ENCODE data around the gene TBC1D32. TPM values are rescaled to one million over a fixed set of nuclear protein-coding genes. Genes with fewer than 3 reads are reported as not detected.
"Not testable (repeated sequence)": the region's sequence is repeated elsewhere in the genome, so short reads cannot be mapped to it uniquely, and the experiment has no call there.

Gene TBC1D32
- total RNA-seq, 1 experiment from 2014 or later = 5.4 TPM

DNA sequence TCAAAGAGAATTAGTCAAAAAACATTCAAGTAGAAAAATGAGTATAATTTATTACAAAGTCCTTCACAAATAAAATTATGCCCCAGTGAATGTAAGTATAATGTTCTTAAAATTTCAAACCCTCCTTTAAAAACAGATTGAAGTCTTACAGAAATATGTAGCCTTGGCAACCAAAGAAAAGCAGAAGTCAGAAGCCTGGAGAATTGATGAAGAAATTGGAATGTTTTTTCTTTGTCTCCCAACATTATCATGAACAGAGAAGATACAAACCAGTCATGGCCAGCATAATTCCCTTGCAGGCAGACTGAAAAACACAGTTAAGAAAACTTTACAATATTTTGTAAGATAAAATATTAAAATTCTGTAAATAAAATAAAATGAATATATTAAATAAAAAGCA lies 221.9 kb downstream of the TBC1D32 start:
- DNase-seq (ENCODE audit: low read depth) = no peak

DNA sequence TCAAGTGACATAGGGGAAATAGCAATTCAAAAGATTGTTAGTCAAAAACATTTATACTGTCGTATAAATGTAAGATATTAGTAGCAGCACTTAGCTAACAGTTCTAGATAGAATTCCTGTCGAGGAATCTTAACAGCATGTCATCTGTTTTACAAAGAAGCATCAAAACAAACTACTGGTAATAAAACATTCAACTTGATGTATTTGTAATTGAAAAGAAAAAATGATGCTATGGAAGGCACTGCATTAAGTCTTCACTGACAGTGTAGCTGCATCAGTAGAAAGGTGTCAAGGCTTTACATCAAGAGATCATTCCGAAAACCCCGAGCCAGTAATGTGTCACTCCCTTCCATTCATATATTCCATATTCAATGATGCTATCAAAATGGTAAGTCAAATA lies 223.5 kb downstream of the TBC1D32 start:
- DNase-seq (ENCODE audit: low read depth) = no peak

DNA sequence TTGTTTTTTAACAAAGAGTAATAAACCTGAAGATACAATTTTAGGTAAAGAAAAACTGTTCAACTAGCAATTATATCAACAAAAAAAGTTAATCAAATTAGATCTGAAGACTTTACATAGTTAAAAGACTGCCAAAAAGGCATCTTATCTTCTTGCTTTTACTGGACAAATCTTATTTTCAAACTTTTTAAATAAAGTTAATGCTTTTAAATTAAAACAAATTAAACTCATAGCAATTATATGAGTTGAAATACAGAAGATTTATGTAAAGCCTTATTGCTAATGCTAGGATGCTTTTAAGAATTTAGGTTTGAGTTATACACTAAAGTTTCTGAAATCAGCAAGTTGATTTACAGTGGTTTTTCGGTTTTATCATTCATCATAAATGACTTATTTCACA lies 227.3 kb downstream of the TBC1D32 start:
- no peak for DNase-seq (ENCODE audit: low read depth)

- DNase-seq (ENCODE audit: low read depth) = no peak
These were observed 228.8 kb downstream of the TBC1D32 start for GRCh38 chr6:121105461-121105860.

- DNase-seq (ENCODE audit: low read depth) = no peak
These were observed 240.4 kb downstream of the TBC1D32 start for GRCh38 chr6:121093928-121094327.

DNA sequence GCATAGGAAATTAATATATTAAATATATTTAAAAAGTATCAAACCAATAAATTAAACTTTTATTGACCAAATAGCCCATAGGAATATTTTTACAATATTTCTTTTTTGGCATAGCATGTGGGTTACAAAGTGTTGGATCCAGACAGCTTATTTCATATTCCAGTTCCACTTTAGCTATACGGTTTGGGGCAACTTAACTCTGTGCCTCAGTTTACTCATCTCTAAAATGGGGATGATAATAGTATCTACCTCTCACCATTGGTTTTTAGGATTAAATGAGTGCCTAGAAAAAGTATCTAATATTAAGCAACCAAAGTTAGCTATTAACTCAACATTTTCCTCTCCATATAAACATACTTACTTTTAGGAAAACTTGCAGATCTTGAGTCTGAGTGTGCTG lies 243.8 kb downstream of the TBC1D32 start:
- DNase-seq (ENCODE audit: low read depth) = no peak

DNA sequence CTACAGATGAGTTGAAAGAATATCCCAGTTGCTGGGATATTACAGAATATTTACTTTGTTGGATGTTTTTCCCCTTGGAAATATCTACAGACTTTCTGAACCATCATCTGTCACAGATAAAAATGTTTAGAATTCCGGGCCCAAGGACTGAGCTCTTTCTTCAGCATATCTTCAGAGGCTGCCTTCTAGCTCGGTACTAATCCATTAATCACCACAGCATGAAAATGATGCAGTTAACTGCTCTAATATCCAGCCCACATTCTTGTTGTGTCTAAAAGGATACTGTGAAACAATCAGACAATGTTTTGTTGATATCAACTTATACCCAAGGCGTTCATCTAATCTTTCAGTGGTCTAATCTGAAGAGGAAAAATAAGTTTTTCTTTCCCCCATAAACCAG lies 247.4 kb downstream of the TBC1D32 start:
- no peak for DNase-seq (ENCODE audit: low read depth)

DNA sequence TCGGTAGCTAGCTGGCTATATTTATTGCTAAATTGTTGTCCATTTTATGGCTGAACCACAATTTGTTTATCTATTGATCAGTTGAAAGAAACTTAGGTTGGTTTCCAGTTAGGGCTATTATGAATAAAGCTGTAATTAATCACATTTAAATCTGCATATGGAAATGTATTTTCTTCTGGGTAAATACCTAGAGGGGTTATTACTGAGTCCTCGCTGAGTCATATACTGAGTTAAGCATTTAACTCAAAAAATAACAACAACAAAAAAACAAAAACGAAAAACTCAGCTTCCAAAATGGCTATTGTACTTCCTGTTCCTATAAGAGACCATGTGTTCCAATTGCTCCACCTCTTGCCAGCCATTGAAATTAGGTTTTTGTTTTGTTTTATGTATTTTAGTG lies 258.2 kb downstream of the TBC1D32 start:
- DNase-seq (ENCODE audit: low read depth) = no peak

GRCh38 chr6:121068749-121069148 lies 265.5 kb downstream of the TBC1D32 start:
- DNase-seq (ENCODE audit: low read depth) = not testable (repeated sequence)

DNA sequence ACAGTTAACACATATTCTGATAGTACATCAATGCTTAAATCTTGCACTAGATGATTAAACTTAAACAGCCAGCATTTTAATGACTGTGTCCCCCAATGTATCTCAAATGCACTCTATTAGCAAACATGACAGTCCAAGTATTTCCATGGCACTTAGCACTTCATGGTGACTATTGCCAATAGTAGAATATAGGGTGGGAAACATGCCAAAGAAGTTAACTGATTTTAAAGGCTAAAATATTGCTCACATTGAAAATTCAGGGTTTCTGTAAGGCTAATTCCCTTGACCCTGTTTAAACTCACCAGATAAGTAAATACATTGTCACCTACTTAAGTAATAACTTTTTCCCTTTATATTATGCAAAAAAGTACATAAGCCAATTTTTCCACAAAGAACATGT lies 266.9 kb downstream of the TBC1D32 start:
- no peak for DNase-seq (ENCODE audit: low read depth)

DNA sequence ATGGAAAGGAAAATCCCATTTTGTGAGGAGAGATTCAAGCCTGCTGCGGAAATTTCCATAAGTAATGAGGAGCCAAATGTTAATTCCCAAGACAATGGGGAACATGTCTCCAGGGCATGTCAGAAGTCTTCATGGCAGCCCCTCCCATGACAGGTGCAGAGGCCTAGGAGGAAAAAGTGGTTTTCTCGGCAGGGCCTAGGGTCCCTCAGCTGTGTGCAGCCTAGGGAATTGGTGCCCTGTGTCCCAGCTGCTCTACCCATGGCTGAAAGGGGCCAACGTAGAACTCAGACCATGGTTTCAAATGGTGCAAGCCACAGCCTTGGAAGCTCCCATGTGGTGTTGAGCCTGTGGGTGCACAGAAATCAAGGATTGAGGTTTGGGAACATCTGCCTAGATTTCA lies 269.9 kb downstream of the TBC1D32 start:
- DNase-seq (ENCODE audit: low read depth) = no peak

DNA sequence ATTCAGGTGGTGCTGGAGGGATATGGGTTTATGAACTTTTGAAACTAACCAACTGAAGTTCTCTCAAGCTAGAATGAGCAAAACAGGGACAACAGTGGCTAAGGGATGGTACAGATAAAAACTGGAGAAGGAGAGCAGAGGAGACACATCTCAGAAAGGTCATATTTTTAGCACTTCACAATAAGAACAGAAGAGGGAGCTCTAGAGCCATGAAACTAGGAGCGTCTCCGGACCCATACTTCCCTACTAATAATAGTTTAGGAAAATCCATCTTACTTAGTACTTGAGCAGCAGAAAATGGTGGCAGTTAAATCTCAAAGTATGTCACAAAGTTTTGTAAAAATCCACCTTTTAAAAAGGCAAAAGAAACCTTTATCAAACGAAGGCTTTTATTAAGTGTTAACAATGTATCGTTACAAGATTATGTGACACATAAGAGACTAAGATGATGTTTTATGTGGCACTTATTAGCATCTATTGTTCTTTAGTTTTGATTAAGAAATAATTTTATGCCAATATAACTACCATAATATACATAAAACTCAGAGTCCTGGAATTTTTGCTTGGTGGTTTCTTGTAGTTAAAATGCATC lies 278.6 kb downstream of the TBC1D32 start:
- peak; percentile 25 for DNase-seq (ENCODE audit: low read depth)

DNA sequence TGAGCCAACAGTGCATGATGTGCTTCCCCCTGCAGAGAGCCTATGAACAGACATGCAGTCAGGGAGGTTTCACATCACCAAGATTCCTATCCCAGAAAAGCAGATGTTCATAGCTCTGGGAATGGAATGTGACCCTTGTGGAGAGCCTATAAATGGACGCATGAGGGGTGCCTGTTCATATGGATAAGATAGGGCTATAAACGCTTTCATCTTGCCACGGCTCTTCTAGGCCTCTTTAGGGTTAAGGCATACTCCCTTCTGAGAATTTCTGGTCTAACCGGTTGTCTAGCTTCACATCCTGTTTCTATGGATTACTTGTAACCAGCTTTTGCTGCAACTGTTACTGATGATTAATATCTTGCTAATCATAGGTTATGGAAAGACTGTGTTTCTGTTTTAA lies 285.7 kb downstream of the TBC1D32 start:
- not testable (repeated sequence) for DNase-seq (ENCODE audit: low read depth)

DNA sequence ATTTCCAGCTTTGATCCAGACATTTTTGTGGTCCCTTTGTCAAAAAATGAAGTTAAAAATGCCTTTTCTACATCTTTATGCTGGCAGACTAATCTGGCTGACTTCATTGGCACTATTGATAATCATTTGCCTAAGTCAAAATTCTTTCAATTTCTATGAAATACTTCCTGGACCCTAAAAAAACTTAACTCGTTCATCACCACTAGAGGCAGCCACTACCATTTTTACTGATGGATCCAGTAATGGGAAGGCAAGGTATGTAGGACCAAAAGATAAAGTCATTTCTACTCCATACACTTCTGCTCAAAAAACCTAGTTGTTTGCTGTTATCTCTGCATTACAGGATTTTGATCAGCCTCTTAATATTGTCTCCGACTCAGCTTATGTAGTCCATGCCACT lies 289.4 kb downstream of the TBC1D32 start:
- not testable (repeated sequence) for DNase-seq (ENCODE audit: low read depth)

GRCh38 chr6:121043706-121044105 lies 290.6 kb downstream of the TBC1D32 start:
- not testable (repeated sequence) for DNase-seq (ENCODE audit: low read depth)

GRCh38 chr6:121043211-121043610 lies 291.1 kb downstream of the TBC1D32 start:
- DNase-seq (ENCODE audit: low read depth) = not testable (repeated sequence)

DNA sequence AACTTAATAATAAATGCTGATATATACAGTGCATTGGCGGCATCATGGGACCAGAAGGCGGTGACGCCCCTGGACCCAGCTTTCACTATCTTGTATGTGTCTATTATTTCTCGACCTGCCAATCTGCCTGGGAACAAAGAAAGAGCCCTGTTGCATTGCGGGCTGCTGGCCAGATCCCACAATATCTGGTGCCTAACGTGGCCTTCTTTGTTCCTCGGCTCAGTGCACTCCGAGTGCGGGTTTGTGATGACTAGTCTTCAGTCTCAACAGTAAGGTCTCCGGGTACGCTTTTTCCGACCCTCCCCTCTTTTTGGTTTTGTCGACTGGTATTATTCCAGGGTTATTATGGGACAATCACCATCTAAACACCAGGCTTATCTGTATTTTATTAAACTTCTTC lies 291.5 kb downstream of the TBC1D32 start:
- no peak for DNase-seq (ENCODE audit: low read depth)

- DNase-seq (ENCODE audit: low read depth) = no peak
These were observed 293.4 kb downstream of the TBC1D32 start for GRCh38 chr6:121040831-121041230.

DNA sequence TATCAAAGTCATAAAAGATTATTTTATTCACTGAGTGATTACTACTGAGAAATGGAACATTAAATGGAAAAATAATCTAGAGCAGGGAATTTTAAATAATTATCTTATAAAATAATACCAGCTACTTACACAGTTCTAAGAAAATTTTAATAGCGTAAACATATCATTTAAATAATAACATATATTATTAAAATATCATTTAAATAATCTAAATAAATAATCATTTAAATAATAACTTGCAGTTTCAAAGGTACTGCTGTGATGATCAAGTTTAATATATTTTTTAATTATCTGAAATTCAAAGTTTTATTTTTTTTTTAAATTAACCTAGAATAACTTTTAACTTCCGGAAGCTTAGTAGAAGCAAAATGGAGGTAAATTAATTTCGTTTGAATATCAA lies 301.2 kb downstream of the TBC1D32 start:
- no peak for DNase-seq (ENCODE audit: low read depth)

DNA sequence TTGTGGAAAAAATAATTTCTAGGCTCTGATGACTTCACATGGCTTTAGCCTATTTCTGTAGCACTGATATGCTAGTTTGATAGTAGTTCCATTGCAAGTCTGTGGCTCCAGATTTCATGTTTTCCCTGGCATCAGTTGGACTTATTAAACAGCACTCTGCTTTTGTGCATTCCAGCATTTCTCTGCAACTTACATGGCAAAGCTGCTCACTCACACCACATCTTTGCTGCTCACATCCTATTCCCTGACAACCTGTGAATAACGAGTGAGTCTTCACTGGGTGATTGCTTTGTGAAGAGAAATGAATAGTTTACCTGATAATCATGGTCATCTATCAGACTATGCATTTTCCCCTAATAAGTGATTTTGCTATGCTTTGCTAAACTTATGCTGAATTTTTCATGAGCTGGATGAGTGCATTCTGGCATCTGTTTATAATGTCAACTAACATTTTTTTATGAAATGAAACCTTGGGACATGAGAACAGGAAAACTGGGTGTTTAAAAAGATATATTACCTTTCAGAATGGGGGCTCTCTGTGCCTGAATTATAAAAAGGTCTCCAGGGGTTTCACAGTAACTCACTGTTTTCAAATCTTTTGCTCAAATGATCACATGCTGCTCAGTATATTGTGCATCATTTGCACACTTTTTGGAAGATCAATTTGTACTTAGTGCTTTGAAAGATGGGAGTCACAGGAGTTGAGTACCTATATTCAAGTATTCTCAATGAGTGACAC lies 301.8 kb downstream of the TBC1D32 start:
- DNase-seq (ENCODE audit: low read depth) = no peak
